ENCODE measurements around the gene FIG4. TPM values are rescaled to one million over a fixed set of nuclear protein-coding genes. Genes with fewer than 3 reads are reported as not detected.
"Not testable (repeated sequence)": the region's sequence is repeated elsewhere in the genome, so short reads cannot be mapped to it uniquely, and the experiment has no call there.

FIG4 gene
- total RNA-seq = 10 to 100 TPM; 13.8 to 14.5 TPM

GRCh38 chr6:109690737-109691621 is at the start of gene FIG4, which contains the start of gene AK9:
Gene FIG4 (plus strand): TSS chr6:109691296. CDS start chr6:109691436, 140 bp downstream.
Gene AK9 (minus strand): TSS chr6:109691202. CDS start chr6:109675745, 15,457 bp downstream.
- DNase-seq = peak; percentile 92
- Mint-ChIP-seq H3K4me1 (peaks cover 30% of the 10 kb centered on the region), H3K27me3 (no peaks in the 10 kb centered on the region), H3K9me3 (no peaks in the 10 kb centered on the region), H3K4me3 (peak within 1 kb of the TSS; percentile 89), H3K27ac (peak within 1 kb of the TSS; percentile 94), H3K36me3 (peaks cover 16% of the 10 kb centered on the region)

- Mint-ChIP-seq H3K27me3 (no peaks in the 10 kb centered on the region), H3K4me1 (peaks cover 2% of the 10 kb centered on the region), H3K4me3 (no peak overlapping the region), H3K36me3 (peaks cover 51% of the 10 kb centered on the region), H3K9me3 (peaks cover 12% of the 10 kb centered on the region), H3K27ac (no peak overlapping the region)
- DNase-seq = no peak
These were observed 47.0 kb upstream of the FIG4 start for GRCh38 chr6:109644131-109644530.

GRCh38 chr6:109653264-109653663 is 37.8 kb upstream of the FIG4 start:
- H3K9me3 Mint-ChIP-seq = peaks cover under 1% of the 10 kb centered on the region
- H3K27ac Mint-ChIP-seq = no peak overlapping the region
- H3K4me3 Mint-ChIP-seq = no peak overlapping the region
- no peaks in the 10 kb centered on the region for H3K27me3 Mint-ChIP-seq
- H3K36me3 Mint-ChIP-seq = peaks cover 23% of the 10 kb centered on the region
- DNase-seq = no peak
- H3K4me1 Mint-ChIP-seq = no peaks in the 10 kb centered on the region

GRCh38 chr6:109655761-109656262 is 35.3 kb upstream of the FIG4 start:
- no peak overlapping the region for H3K27ac Mint-ChIP-seq
- H3K36me3 Mint-ChIP-seq = peaks cover 13% of the 10 kb centered on the region
- H3K4me1 Mint-ChIP-seq = peaks cover 5% of the 10 kb centered on the region
- H3K27me3 Mint-ChIP-seq = no peaks in the 10 kb centered on the region
- H3K9me3 Mint-ChIP-seq = no peaks in the 10 kb centered on the region
- DNase-seq = no peak
- no peak overlapping the region for H3K4me3 Mint-ChIP-seq

GRCh38 chr6:109660526-109661320 is 30.4 kb upstream of the FIG4 start:
- Mint-ChIP-seq H3K4me1 (peaks cover 7% of the 10 kb centered on the region), H3K36me3 (peaks cover 3% of the 10 kb centered on the region), H3K27me3 (no peaks in the 10 kb centered on the region), H3K27ac (no peak overlapping the region), H3K9me3 (no peaks in the 10 kb centered on the region), H3K4me3 (no peak overlapping the region)
- no peak for DNase-seq

- H3K27me3 Mint-ChIP-seq = no peaks in the 10 kb centered on the region
These were observed 28.9 kb upstream of the FIG4 start for GRCh38 chr6:109662192-109662591.

GRCh38 chr6:109669811-109670210 is 21.3 kb upstream of the FIG4 start:
- Mint-ChIP-seq H3K9me3 (no peaks in the 10 kb centered on the region), H3K36me3 (peaks cover 15% of the 10 kb centered on the region), H3K27ac (no peak overlapping the region), H3K27me3 (no peaks in the 10 kb centered on the region), H3K4me1 (no peaks in the 10 kb centered on the region), H3K4me3 (no peak overlapping the region)
- DNase-seq = no peak

More at GRCh38 chr6:109662192-109662591, 28.9 kb upstream of the FIG4 start:
- H3K9me3 Mint-ChIP-seq = no peaks in the 10 kb centered on the region
- peaks cover 3% of the 10 kb centered on the region for H3K36me3 Mint-ChIP-seq
- no peak overlapping the region for H3K27ac Mint-ChIP-seq
- no peak for DNase-seq
- H3K4me1 Mint-ChIP-seq = peaks cover 7% of the 10 kb centered on the region
- no peak overlapping the region for H3K4me3 Mint-ChIP-seq

GRCh38 chr6:109671733-109672132 is 19.4 kb upstream of the FIG4 start:
- no peak overlapping the region for H3K4me3 Mint-ChIP-seq
- no peak for DNase-seq
- H3K27ac Mint-ChIP-seq = no peak overlapping the region
- H3K36me3 Mint-ChIP-seq = peaks cover 18% of the 10 kb centered on the region
- H3K4me1 Mint-ChIP-seq = no peaks in the 10 kb centered on the region
- H3K27me3 Mint-ChIP-seq = no peaks in the 10 kb centered on the region
- peaks cover 2% of the 10 kb centered on the region for H3K9me3 Mint-ChIP-seq

- no peak overlapping the region for H3K4me3 Mint-ChIP-seq
- no peak for DNase-seq
- no peak overlapping the region for H3K27ac Mint-ChIP-seq
- peaks cover 3% of the 10 kb centered on the region for H3K9me3 Mint-ChIP-seq
- no peaks in the 10 kb centered on the region for H3K27me3 Mint-ChIP-seq
- peaks cover 19% of the 10 kb centered on the region for H3K36me3 Mint-ChIP-seq
- H3K4me1 Mint-ChIP-seq = no peaks in the 10 kb centered on the region
These were observed 18.9 kb upstream of the FIG4 start for GRCh38 chr6:109672175-109672574.

GRCh38 chr6:109672839-109673238 is 18.3 kb upstream of the FIG4 start:
- H3K4me3 Mint-ChIP-seq = no peak overlapping the region
- peaks cover 19% of the 10 kb centered on the region for H3K36me3 Mint-ChIP-seq
- no peak overlapping the region for H3K27ac Mint-ChIP-seq
- peaks cover 3% of the 10 kb centered on the region for H3K9me3 Mint-ChIP-seq
- DNase-seq = no peak
- no peaks in the 10 kb centered on the region for H3K27me3 Mint-ChIP-seq
- H3K4me1 Mint-ChIP-seq = no peaks in the 10 kb centered on the region

GRCh38 chr6:109676724-109677123 is 14.4 kb upstream of the FIG4 start:
- Mint-ChIP-seq H3K9me3 (peaks cover 4% of the 10 kb centered on the region), H3K4me1 (peaks cover 11% of the 10 kb centered on the region), H3K27ac (no peak overlapping the region), H3K4me3 (no peak overlapping the region), H3K27me3 (no peaks in the 10 kb centered on the region), H3K36me3 (peaks cover 8% of the 10 kb centered on the region)
- no peak for DNase-seq

- no peak overlapping the region for H3K4me3 Mint-ChIP-seq
- H3K27me3 Mint-ChIP-seq = no peaks in the 10 kb centered on the region
- H3K9me3 Mint-ChIP-seq = peaks cover 6% of the 10 kb centered on the region
- H3K4me1 Mint-ChIP-seq = peaks cover 14% of the 10 kb centered on the region
- no peak overlapping the region for H3K27ac Mint-ChIP-seq
- peaks cover 8% of the 10 kb centered on the region for H3K36me3 Mint-ChIP-seq
- no peak for DNase-seq
These were observed 12.9 kb upstream of the FIG4 start for GRCh38 chr6:109678240-109678639.

GRCh38 chr6:109678661-109679505 is 12.2 kb upstream of the FIG4 start:
- peaks cover 12% of the 10 kb centered on the region for H3K36me3 Mint-ChIP-seq
- peaks cover 14% of the 10 kb centered on the region for H3K4me1 Mint-ChIP-seq
- H3K27me3 Mint-ChIP-seq, H3K27ac Mint-ChIP-seq, H3K4me3 Mint-ChIP-seq, H3K9me3 Mint-ChIP-seq: not testable (repeated sequence)
- DNase-seq = peak; percentile 13

- peaks cover 24% of the 10 kb centered on the region for H3K36me3 Mint-ChIP-seq
- no peak for DNase-seq
- H3K27me3 Mint-ChIP-seq = no peaks in the 10 kb centered on the region
- no peak overlapping the region for H3K4me3 Mint-ChIP-seq
- peaks cover 2% of the 10 kb centered on the region for H3K9me3 Mint-ChIP-seq
- H3K27ac Mint-ChIP-seq = peak overlapping the region; percentile 92
- peaks cover 22% of the 10 kb centered on the region for H3K4me1 Mint-ChIP-seq
These were observed 4.4 kb upstream of the FIG4 start for GRCh38 chr6:109686566-109687265.

All from activated naive CD8-positive, alpha-beta T cell treated with anti-CD3 and anti-CD28 coated beads for 36 hours (primary cell).